Stimulated activated effector memory CD8-positive, alpha-beta T cell treated with anti-CD3 and anti-CD28 coated beads, Interleukin-12 subunit alpha, Interleukin-12 subunit beta, amount 100 ng/mL, for 72 hours (primary cell): ENCODE data around the gene DENND1A.
A peak's percentile ranks its signal among the peaks of the same experiment; 100 is the strongest.
"Not testable (repeated sequence)": the region's sequence is repeated elsewhere in the genome, so short reads cannot be mapped to it uniquely, and the experiment has no call there.

Experiments
- ATAC-seq: fragments of 150-1000 bp; cut with Tn5 transposase; 2 replicates; pipeline ENCODE4 v1.10.0; 2021
- DNase-seq, 2 donors: peaks; one replicate each; pipeline ENCODE4 v3.0.0; 2021 to 2022; ENCODE audit warnings: low spot score in 2 of 2
- H3K27ac Mint-ChIP-seq: one replicate; pipeline ENCODE4 v1.8.0; 2022; ENCODE audit warnings: mild to moderate bottlenecking, mixed read lengths
- H3K36me3 Mint-ChIP-seq: one replicate; pipeline ENCODE4 v1.8.0; 2022; ENCODE audit warnings: mild to moderate bottlenecking, mixed read lengths
- H3K4me1 Mint-ChIP-seq: one replicate; pipeline ENCODE4 v1.8.0; 2022; ENCODE audit warnings: mixed read lengths
- H3K4me3 Mint-ChIP-seq: one replicate; pipeline ENCODE4 v1.8.0; 2022; ENCODE audit warnings: mild to moderate bottlenecking, mixed read lengths
- H3K9me3 Mint-ChIP-seq: one replicate; pipeline ENCODE4 v1.8.0; 2022; ENCODE audit warnings: mixed read lengths

The DENND1A gene

GRCh38 chr9:123929870-123930831 is at the start of gene DENND1A:
Gene DENND1A, minus strand, starts transcription at chr9:123930126. Its CDS starts 221 bp downstream, at chr9:123929905.
- peak within 1 kb of the TSS; percentile 83 for H3K4me3 Mint-ChIP-seq
- DNase-seq (peak; percentile 81 to 90), ATAC-seq (peak; percentile 92)
- peaks cover 6% of the 10 kb centered on the region for H3K36me3 Mint-ChIP-seq
- peak within 1 kb of the TSS; percentile 92 for H3K27ac Mint-ChIP-seq
- peaks cover 31% of the 10 kb centered on the region for H3K4me1 Mint-ChIP-seq
- no peaks in the 10 kb centered on the region for H3K9me3 Mint-ChIP-seq

- ATAC-seq (no peak), DNase-seq (no peak)
- H3K4me1 Mint-ChIP-seq = no peaks in the 10 kb centered on the region
- no peaks in the 10 kb centered on the region for H3K36me3 Mint-ChIP-seq
- no peak overlapping the region for H3K4me3 Mint-ChIP-seq
- no peak overlapping the region for H3K27ac Mint-ChIP-seq
- H3K9me3 Mint-ChIP-seq = no peaks in the 10 kb centered on the region
Observed at GRCh38 chr9:123978981-123979380, 49.1 kb upstream of the DENND1A start.

- H3K4me1 Mint-ChIP-seq, ATAC-seq, H3K27ac Mint-ChIP-seq, H3K4me3 Mint-ChIP-seq, H3K36me3 Mint-ChIP-seq, H3K9me3 Mint-ChIP-seq, DNase-seq: not testable (repeated sequence)
Observed at GRCh38 chr9:123976579-123976978, 46.7 kb upstream of the DENND1A start.

- DNase-seq = no peak
- Mint-ChIP-seq H3K9me3 (no peaks in the 10 kb centered on the region), H3K4me1 (no peaks in the 10 kb centered on the region), H3K36me3 (no peaks in the 10 kb centered on the region), H3K27ac (no peak overlapping the region), H3K4me3 (no peak overlapping the region)
- no peak for ATAC-seq
Observed at GRCh38 chr9:123975871-123976270, 45.9 kb upstream of the DENND1A start.

GRCh38 chr9:123974471-123974870 is 44.5 kb upstream of the DENND1A start:
- H3K36me3 Mint-ChIP-seq = no peaks in the 10 kb centered on the region
- ATAC-seq (no peak), DNase-seq (no peak)
- no peak overlapping the region for H3K4me3 Mint-ChIP-seq
- H3K4me1 Mint-ChIP-seq = no peaks in the 10 kb centered on the region
- H3K9me3 Mint-ChIP-seq = no peaks in the 10 kb centered on the region
- H3K27ac Mint-ChIP-seq = no peak overlapping the region

- H3K9me3 Mint-ChIP-seq = no peaks in the 10 kb centered on the region
- no peak overlapping the region for H3K27ac Mint-ChIP-seq
- DNase-seq = no peak
- no peak overlapping the region for H3K4me3 Mint-ChIP-seq
- H3K4me1 Mint-ChIP-seq = no peaks in the 10 kb centered on the region
- H3K36me3 Mint-ChIP-seq = no peaks in the 10 kb centered on the region
- ATAC-seq = no peak
Observed at GRCh38 chr9:123973590-123974223, 43.8 kb upstream of the DENND1A start.

GRCh38 chr9:123972618-123973017 is 42.7 kb upstream of the DENND1A start:
- Mint-ChIP-seq H3K4me3 (no peak overlapping the region), H3K4me1 (no peaks in the 10 kb centered on the region), H3K9me3 (no peaks in the 10 kb centered on the region), H3K36me3 (no peaks in the 10 kb centered on the region), H3K27ac (no peak overlapping the region)
- ATAC-seq (no peak), DNase-seq (no peak)

GRCh38 chr9:123967323-123967722 is 37.4 kb upstream of the DENND1A start:
- H3K4me1 Mint-ChIP-seq = no peaks in the 10 kb centered on the region
- H3K4me3 Mint-ChIP-seq = no peak overlapping the region
- DNase-seq = no peak
- no peaks in the 10 kb centered on the region for H3K36me3 Mint-ChIP-seq
- H3K27ac Mint-ChIP-seq = no peak overlapping the region
- no peak for ATAC-seq
- no peaks in the 10 kb centered on the region for H3K9me3 Mint-ChIP-seq

GRCh38 chr9:123965801-123966686 is 36.1 kb upstream of the DENND1A start:
- Mint-ChIP-seq H3K9me3 (no peaks in the 10 kb centered on the region), H3K27ac (no peak overlapping the region), H3K36me3 (no peaks in the 10 kb centered on the region), H3K4me3 (no peak overlapping the region), H3K4me1 (no peaks in the 10 kb centered on the region)
- DNase-seq = no peak
- no peak for ATAC-seq

- H3K4me1 Mint-ChIP-seq = no peaks in the 10 kb centered on the region
- no peaks in the 10 kb centered on the region for H3K36me3 Mint-ChIP-seq
- H3K4me3 Mint-ChIP-seq = no peak overlapping the region
- no peak overlapping the region for H3K27ac Mint-ChIP-seq
- no peaks in the 10 kb centered on the region for H3K9me3 Mint-ChIP-seq
- DNase-seq = no peak
- no peak for ATAC-seq
Observed at GRCh38 chr9:123964761-123965160, 34.8 kb upstream of the DENND1A start.

GRCh38 chr9:123960965-123961364 is 31.0 kb upstream of the DENND1A start:
- no peaks in the 10 kb centered on the region for H3K4me1 Mint-ChIP-seq
- no peaks in the 10 kb centered on the region for H3K9me3 Mint-ChIP-seq
- no peak overlapping the region for H3K27ac Mint-ChIP-seq
- H3K4me3 Mint-ChIP-seq = no peak overlapping the region
- no peaks in the 10 kb centered on the region for H3K36me3 Mint-ChIP-seq
- DNase-seq (no peak), ATAC-seq (no peak)

GRCh38 chr9:123960366-123960765 is 30.4 kb upstream of the DENND1A start:
- ATAC-seq (no peak), DNase-seq (no peak)
- Mint-ChIP-seq H3K4me3 (no peak overlapping the region), H3K27ac (no peak overlapping the region), H3K36me3 (no peaks in the 10 kb centered on the region), H3K9me3 (no peaks in the 10 kb centered on the region), H3K4me1 (no peaks in the 10 kb centered on the region)

- H3K4me3 Mint-ChIP-seq = no peak overlapping the region
- H3K36me3 Mint-ChIP-seq = no peaks in the 10 kb centered on the region
- no peaks in the 10 kb centered on the region for H3K9me3 Mint-ChIP-seq
- H3K27ac Mint-ChIP-seq = no peak overlapping the region
- DNase-seq (no peak), ATAC-seq (no peak)
- no peaks in the 10 kb centered on the region for H3K4me1 Mint-ChIP-seq
Observed at GRCh38 chr9:123959787-123960186, 29.9 kb upstream of the DENND1A start.

- no peak overlapping the region for H3K4me3 Mint-ChIP-seq
- no peaks in the 10 kb centered on the region for H3K4me1 Mint-ChIP-seq
- ATAC-seq (no peak), DNase-seq (no peak)
- H3K27ac Mint-ChIP-seq = no peak overlapping the region
- no peaks in the 10 kb centered on the region for H3K36me3 Mint-ChIP-seq
- no peaks in the 10 kb centered on the region for H3K9me3 Mint-ChIP-seq
Observed at GRCh38 chr9:123957731-123958130, 27.8 kb upstream of the DENND1A start.

GRCh38 chr9:123957168-123957721 is 27.3 kb upstream of the DENND1A start:
- Mint-ChIP-seq H3K9me3 (no peaks in the 10 kb centered on the region), H3K36me3 (no peaks in the 10 kb centered on the region), H3K4me1 (no peaks in the 10 kb centered on the region), H3K4me3 (no peak overlapping the region), H3K27ac (no peak overlapping the region)
- DNase-seq = no peak
- ATAC-seq = peak; percentile 19
